HepG2 (cell line): ENCODE results near the gene IL4I1. TPM values are rescaled to one million over a fixed set of nuclear protein-coding genes. Genes with fewer than 3 reads are reported as not detected.

Experiments used
- ATF1 ChIP-seq: IDR thresholded peaks from 2 replicates; pipeline ENCODE4 v1.6.1; 2016; ENCODE audit warnings: mild to moderate bottlenecking, control low read depth
- ATF7 ChIP-seq, 2 experiments: fragments of 450-650 bp in 1 of 2; sonication (generic) in 1 of 2; formaldehyde crosslinking in 1 of 2; IDR thresholded peaks; 2 replicates each; pipeline versions ENCODE4 v1.4.0 to v1.6.1; 2016 to 2020; ENCODE audit warnings: antibody characterized with exemption in 1 of 2, mild to moderate bottlenecking in 1 of 2, missing genetic modification reagents in 1 of 2
- CBX5 ChIP-seq: sonication (generic); formaldehyde crosslinking; IDR thresholded peaks from 2 replicates; pipeline ENCODE4 v1.4.0; 2020; ENCODE audit warnings: missing genetic modification reagents, borderline replicate concordance
- CC2D1A ChIP-seq: sonication (generic); formaldehyde crosslinking; IDR thresholded peaks from 2 replicates; pipeline ENCODE4 v1.8.1; 2023; ENCODE audit warnings: mild to moderate bottlenecking, missing genetic modification reagents
- EZH2 ChIP-seq: conservative IDR thresholded peaks from 2 replicates; pipeline ENCODE4 v1.6.1; 2012; ENCODE audit warnings: mild to moderate bottlenecking, low read depth, low read length, moderate library complexity
- FOXC1 ChIP-seq: sonication (generic); formaldehyde crosslinking; IDR thresholded peaks from 2 replicates; pipeline ENCODE4 v1.8.0; 2022; ENCODE audit warnings: mild to moderate bottlenecking, missing genetic modification reagents, borderline replicate concordance
- GABPB1 ChIP-seq: IDR thresholded peaks from 2 replicates; pipeline ENCODE4 v1.6.1; 2016; ENCODE audit warnings: mild to moderate bottlenecking, missing genetic modification reagents, moderate library complexity, missing compliant biosample characterization
- GTF2F1 ChIP-seq: fragments of 150-350 bp; IDR thresholded peaks from 2 replicates; pipeline ENCODE4 v1.6.1; 2014; ENCODE audit warnings: low read length
- JUND ChIP-seq: sonication (generic); formaldehyde crosslinking; IDR thresholded peaks from 2 replicates; pipeline ENCODE4 v1.8.0; 2022; ENCODE audit warnings: mild to moderate bottlenecking, missing genetic modification reagents
- KMT2B ChIP-seq: IDR thresholded peaks from 2 replicates; pipeline ENCODE4 v1.6.1; 2016; ENCODE audit warnings: missing genetic modification reagents, missing compliant biosample characterization
- MIER2 ChIP-seq: IDR thresholded peaks from 2 replicates; pipeline ENCODE4 v1.6.1; 2016; ENCODE audit warnings: missing biosample characterization, missing genetic modification reagents
- MNT ChIP-seq: fragments of 450-650 bp; IDR thresholded peaks from 2 replicates; pipeline ENCODE4 v1.6.1; 2016
- MXD4 ChIP-seq: IDR thresholded peaks from 2 replicates; pipeline ENCODE4 v1.6.1; 2016; ENCODE audit warnings: mild to moderate bottlenecking, missing biosample characterization, missing genetic modification reagents
- NFIC ChIP-seq: IDR thresholded peaks from 2 replicates; pipeline ENCODE4 v1.6.1; 2012; ENCODE audit warnings: mild to moderate bottlenecking, low read length, inconsistent platforms
- SNAI1 ChIP-seq: sonication (generic); formaldehyde crosslinking; IDR thresholded peaks from 2 replicates; pipeline ENCODE4 v1.5.0; 2020; ENCODE audit warnings: mild to moderate bottlenecking, missing genetic modification reagents, borderline replicate concordance
- SRF ChIP-seq: IDR thresholded peaks from 2 replicates; pipeline ENCODE4 v1.6.1; 2011; ENCODE audit warnings: mild to moderate bottlenecking, low read depth, low read length, moderate library complexity
- U2AF2 ChIP-seq: fragments of 200-400 bp; formaldehyde crosslinking; IDR thresholded peaks from 2 replicates; pipeline ENCODE4 v1.6.1; 2017; ENCODE audit warnings: low read depth, mild to moderate bottlenecking, low read length
- ZBTB7B ChIP-seq: sonication (generic); formaldehyde crosslinking; IDR thresholded peaks from 2 replicates; pipeline ENCODE4 v1.4.0; 2020; ENCODE audit warnings: missing genetic modification reagents
- ZC3H13 ChIP-seq: sonication (generic); formaldehyde crosslinking; IDR thresholded peaks from 2 replicates; pipeline ENCODE4 v1.8.1; 2023; ENCODE audit warnings: mild to moderate bottlenecking, missing genetic modification reagents, moderate library complexity
- ZFY ChIP-seq: sonication (generic); formaldehyde crosslinking; IDR thresholded peaks from 2 replicates; pipeline ENCODE4 v1.4.0; 2020; ENCODE audit warnings: missing genetic modification reagents
- ZNF24 ChIP-seq: fragments of 450-650 bp; IDR thresholded peaks from 2 replicates; pipeline ENCODE4 v1.6.1; 2017; ENCODE audit warnings: antibody characterized with exemption, mild to moderate bottlenecking
- ZNF33A ChIP-seq: sonication (generic); formaldehyde crosslinking; IDR thresholded peaks from 2 replicates; pipeline ENCODE4 v1.5.1; 2020; ENCODE audit warnings: missing genetic modification reagents, mild to moderate bottlenecking, moderate library complexity, borderline replicate concordance
- ZNF414 ChIP-seq: sonication (generic); formaldehyde crosslinking; IDR thresholded peaks from 2 replicates; pipeline ENCODE4 v1.5.0; 2020; ENCODE audit warnings: missing genetic modification reagents
- ZNF552 ChIP-seq: sonication (generic); formaldehyde crosslinking; IDR thresholded peaks from 2 replicates; pipeline ENCODE4 v1.9.0; 2022; ENCODE audit warnings: missing genetic modification reagents, mild to moderate bottlenecking, borderline replicate concordance
- ZNF558 ChIP-seq: sonication (generic); formaldehyde crosslinking; IDR thresholded peaks from 2 replicates; pipeline ENCODE4 v1.9.0; 2022; ENCODE audit warnings: mild to moderate bottlenecking, missing genetic modification reagents, borderline replicate concordance
- ZNF569 ChIP-seq: sonication (generic); formaldehyde crosslinking; IDR thresholded peaks from 2 replicates; pipeline ENCODE4 v1.5.0; 2020; ENCODE audit warnings: mild to moderate bottlenecking, missing genetic modification reagents, moderate library complexity, borderline replicate concordance
- polyA plus RNA-seq, 8 experiments: library from polyadenylated mRNA; depleted of rRNA in 3 of 8; stranded (reverse) in 7 of 8; unstranded in 1 of 8; fragments of >200 nt; fragmentation: Illumina TruSeq in 4 of 8; extraction: Trizol in 4 of 8; gene quantifications; 2 replicates each; pipeline versions ENCODE4 v1.2.1 to v1.2.3, GENCODE V29; 2011 to 2016; ENCODE audit warnings: low read depth in 4 of 8, missing spikeins in 1 of 8, mixed read lengths in 1 of 8; ENCODE audit not compliant: insufficient read depth in 1 of 8
- total RNA-seq, 5 experiments: library from RNA; depleted of rRNA; stranded (reverse); fragments of >200 nt; fragmentation: Illumina TruSeq; extraction: Trizol; gene quantifications; 2 replicates each; pipeline ENCODE4 v1.2.3, GENCODE V29; 2016; ENCODE audit warnings: low read depth in 1 of 5
- TF ChIP-seq, protein P1 (sequence below): sonication (generic); formaldehyde crosslinking; IDR thresholded peaks from 2 replicates; pipeline ENCODE4 v1.5.0; 2020; ENCODE audit warnings: mild to moderate bottlenecking, missing genetic modification reagents

IL4I1 gene
- total and polyA plus RNA-seq, 2 of the 13 experiments (the other 11 are each of a cell fraction or from before 2014, with no cell fraction given), result not detected

GRCh38 chr19:49877020-49877878 is 19.4 kb downstream of the IL4I1 start, which contains the start of the genes AKT1S1 and TBC1D17 (continued):
- TF ChIP-seq KMT2B (CRISPR knock-in tag) (peak; percentile 65), MIER2 (CRISPR knock-in tag) (0 out of 2 replicates have a peak, but pooled peaks have one; percentile 48), ZNF24 (no peak), EZH2 (no peak), ZNF33A (CRISPR knock-in tag) (0 out of 2 replicates have a peak, but pooled peaks have one; percentile 4), MXD4 (peak; percentile 32; the same call in 1 of the 2 replicates), ZNF558 (no peak), MNT (peak; percentile 96), ZNF414 (CRISPR knock-in tag) (no peak; the same call in 1 of the 2 replicates), SRF (peak; percentile 12; the same call in 1 of the 2 replicates), CC2D1A (CRISPR knock-in tag) (no peak), ZNF552 (CRISPR knock-in tag) (0 out of 2 replicates have a peak, but pooled peaks have one; percentile 35), GABPB1 (CRISPR knock-in tag) (peak; percentile 95), CBX5 (CRISPR knock-in tag) (peak; percentile 64; the same call in 1 of the 2 replicates), ZBTB7B (peak; percentile 24; the same call in 1 of the 2 replicates), ZNF569 (CRISPR knock-in tag) (peak; percentile 39; the same call in 1 of the 2 replicates), JUND (no peak), NFIC (peak; percentile 88), U2AF2 (no peak), ZC3H13 (CRISPR knock-in tag) (no peak), GTF2F1 (0 out of 2 replicates have a peak, but pooled peaks have one; percentile 12), ATF7 (IDR thresholded peaks at IDR 0.05) (peak; percentile 83), ATF7 (CRISPR knock-in tag; IDR thresholded peaks at IDR 0.05) (no peak), FOXC1 (CRISPR knock-in tag) (peak; percentile 40; the same call in 1 of the 2 replicates), ZFY (CRISPR knock-in tag) (peak; percentile 95), ATF1 (CRISPR knock-in tag) (peak; percentile 87), SNAI1 (no peak)
- TF ChIP-seq, protein P1, sequence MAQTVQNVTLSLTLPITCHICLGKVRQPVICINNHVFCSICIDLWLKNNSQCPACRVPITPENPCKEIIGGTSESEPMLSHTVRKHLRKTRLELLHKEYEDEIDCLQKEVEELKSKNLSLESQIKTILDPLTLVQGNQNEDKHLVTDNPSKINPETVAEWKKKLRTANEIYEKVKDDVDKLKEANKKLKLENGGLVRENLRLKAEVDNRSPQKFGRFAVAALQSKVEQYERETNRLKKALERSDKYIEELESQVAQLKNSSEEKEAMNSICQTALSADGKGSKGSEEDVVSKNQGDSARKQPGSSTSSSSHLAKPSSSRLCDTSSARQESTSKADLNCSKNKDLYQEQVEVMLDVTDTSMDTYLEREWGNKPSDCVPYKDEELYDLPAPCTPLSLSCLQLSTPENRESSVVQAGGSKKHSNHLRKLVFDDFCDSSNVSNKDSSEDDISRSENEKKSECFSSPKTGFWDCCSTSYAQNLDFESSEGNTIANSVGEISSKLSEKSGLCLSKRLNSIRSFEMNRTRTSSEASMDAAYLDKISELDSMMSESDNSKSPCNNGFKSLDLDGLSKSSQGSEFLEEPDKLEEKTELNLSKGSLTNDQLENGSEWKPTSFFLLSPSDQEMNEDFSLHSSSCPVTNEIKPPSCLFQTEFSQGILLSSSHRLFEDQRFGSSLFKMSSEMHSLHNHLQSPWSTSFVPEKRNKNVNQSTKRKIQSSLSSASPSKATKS (CRISPR knock-in tag), result no peak
